Tibial nerve (tissue), 4 donors: ENCODE measurements around the gene SMYD3.

Source experiments
- EP300 ChIP-seq, 2 donors: sonication (generic); formaldehyde crosslinking; IDR thresholded peaks; one replicate each; pipeline ENCODE4 v1.6.1; 2017; ENCODE audit warnings: antibody characterized with exemption in 2 of 2, mild to moderate bottlenecking in 1 of 2
- POLR2A ChIP-seq, 2 donors: fragments of 450-650 bp; IDR thresholded peaks; one replicate each; pipeline ENCODE4 v1.6.1; 2017; ENCODE audit warnings: antibody characterized with exemption in 2 of 2, mild to moderate bottlenecking in 2 of 2, moderate library complexity in 2 of 2
- TF ChIP-seq, protein P1 (sequence below), 5 experiments: fragments of 200-600 bp in 3 of 5; fragments of 450-650 bp in 2 of 5; sonication (generic) in 3 of 5; IDR thresholded peaks; one replicate each; pipeline ENCODE4 v1.5.1; 2016 to 2019; ENCODE audit warnings: antibody characterized with exemption in 5 of 5, mild to moderate bottlenecking in 3 of 5, moderate library complexity in 2 of 5

DNA sequence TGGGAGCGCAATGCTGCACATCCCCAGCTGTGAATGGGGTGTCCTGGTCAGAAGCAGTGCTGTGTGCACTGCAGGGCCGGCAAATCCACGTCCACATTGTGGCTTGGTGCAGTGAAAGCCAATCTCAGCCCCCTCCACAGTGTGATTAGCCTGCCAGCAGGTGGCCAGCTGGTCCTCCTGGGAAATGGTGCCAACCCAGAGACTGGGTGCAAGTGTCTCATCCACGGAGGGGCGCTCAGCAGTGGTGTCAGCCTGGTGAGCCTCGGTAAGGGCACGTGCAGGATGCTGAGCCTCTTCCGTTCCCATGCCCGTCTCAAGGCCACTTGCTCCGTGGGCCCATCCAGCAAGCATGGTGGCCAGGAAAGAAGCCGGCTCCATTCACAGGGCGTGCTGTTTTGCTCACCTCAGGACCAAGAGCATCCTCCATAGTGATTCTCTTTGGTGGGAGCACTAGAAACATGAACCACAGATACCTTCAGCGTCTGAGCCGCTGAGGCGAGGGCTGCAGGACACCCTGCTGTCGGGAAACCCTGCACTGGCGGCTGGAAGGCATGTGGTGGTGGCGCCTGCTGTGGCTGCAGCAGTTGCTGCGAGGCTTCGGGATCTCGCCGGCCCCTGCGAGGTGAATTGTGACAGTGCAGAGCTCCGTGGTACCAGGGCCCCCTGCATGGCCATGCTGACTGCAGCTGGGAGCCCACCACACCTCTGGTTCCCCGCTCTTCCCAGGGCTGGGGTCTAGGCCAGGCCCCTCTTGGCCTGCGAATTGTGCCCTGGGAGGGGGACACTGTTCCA lies 2.0 kb upstream of the SMYD3 start:
- TF ChIP-seq EP300 (IDR thresholded peaks at IDR 0.05), result no peak
- TF ChIP-seq, protein P1, sequence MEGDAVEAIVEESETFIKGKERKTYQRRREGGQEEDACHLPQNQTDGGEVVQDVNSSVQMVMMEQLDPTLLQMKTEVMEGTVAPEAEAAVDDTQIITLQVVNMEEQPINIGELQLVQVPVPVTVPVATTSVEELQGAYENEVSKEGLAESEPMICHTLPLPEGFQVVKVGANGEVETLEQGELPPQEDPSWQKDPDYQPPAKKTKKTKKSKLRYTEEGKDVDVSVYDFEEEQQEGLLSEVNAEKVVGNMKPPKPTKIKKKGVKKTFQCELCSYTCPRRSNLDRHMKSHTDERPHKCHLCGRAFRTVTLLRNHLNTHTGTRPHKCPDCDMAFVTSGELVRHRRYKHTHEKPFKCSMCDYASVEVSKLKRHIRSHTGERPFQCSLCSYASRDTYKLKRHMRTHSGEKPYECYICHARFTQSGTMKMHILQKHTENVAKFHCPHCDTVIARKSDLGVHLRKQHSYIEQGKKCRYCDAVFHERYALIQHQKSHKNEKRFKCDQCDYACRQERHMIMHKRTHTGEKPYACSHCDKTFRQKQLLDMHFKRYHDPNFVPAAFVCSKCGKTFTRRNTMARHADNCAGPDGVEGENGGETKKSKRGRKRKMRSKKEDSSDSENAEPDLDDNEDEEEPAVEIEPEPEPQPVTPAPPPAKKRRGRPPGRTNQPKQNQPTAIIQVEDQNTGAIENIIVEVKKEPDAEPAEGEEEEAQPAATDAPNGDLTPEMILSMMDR (IDR thresholded peaks at IDR 0.05), result no peak
- no peak for TF ChIP-seq POLR2A (IDR thresholded peaks at IDR 0.05)
